Suprapubic skin (tissue), 4 donors: ENCODE results near the gene HSPA6. TPM values are rescaled to one million over a fixed set of nuclear protein-coding genes. Genes with fewer than 3 reads are reported as not detected.
A peak's percentile ranks its signal among the peaks of the same experiment; 100 is the strongest.
"Not testable (repeated sequence)": the region's sequence is repeated elsewhere in the genome, so short reads cannot be mapped to it uniquely, and the experiment has no call there.

ENCODE experiments used
- DNase-seq, 2 donors: peaks; one replicate each; pipeline ENCODE4 v3.0.0-alpha.2; 2019; ENCODE audit warnings: low spot score in 2 of 2
- H3K27ac ChIP-seq: fragments of 200-600 bp; sonication (generic); one replicate; pipeline ENCODE4 v1.5.1; 2019
- H3K27me3 ChIP-seq: fragments of 200-600 bp; sonication (generic); one replicate; pipeline ENCODE4 v1.5.1; 2019
- H3K36me3 ChIP-seq: fragments of 200-600 bp; sonication (generic); one replicate; pipeline ENCODE4 v1.5.1; 2019
- H3K4me1 ChIP-seq: fragments of 200-600 bp; sonication (generic); one replicate; pipeline ENCODE4 v1.5.1; 2019
- H3K4me3 ChIP-seq: fragments of 200-600 bp; sonication (generic); one replicate; pipeline ENCODE4 v1.5.1; 2019; ENCODE audit warnings: mild to moderate bottlenecking
- H3K9me3 ChIP-seq: fragments of 200-600 bp; sonication (generic); one replicate; pipeline ENCODE4 v1.5.1; 2019
- EP300 ChIP-seq: sonication (generic); formaldehyde crosslinking; IDR thresholded peaks from one replicate; pipeline ENCODE4 v1.6.1; 2017; ENCODE audit warnings: antibody characterized with exemption
- POLR2A ChIP-seq, 2 donors: fragments of 450-650 bp; IDR thresholded peaks; one replicate each; pipeline ENCODE4 v1.6.1; 2017; ENCODE audit warnings: antibody characterized with exemption in 2 of 2, mild to moderate bottlenecking in 2 of 2, moderate library complexity in 2 of 2
- POLR2AphosphoS5 ChIP-seq, 3 donors: sonication (generic); formaldehyde crosslinking; IDR thresholded peaks; one replicate each; pipeline ENCODE4 v1.6.1; 2017; ENCODE audit warnings: antibody characterized with exemption in 3 of 3
- WGBS: methylation state at CpG from one replicate; pipeline ENCODE4 v1.1.5; 2018; 5-methylcytosine and 5-hydroxymethylcytosine counted together
- total RNA-seq, 4 donors: library from RNA; depleted of rRNA; stranded (reverse); fragments of >200 nt; gene quantifications; one replicate each; pipeline ENCODE4 v1.1.0, GENCODE V29; 2016
- TF ChIP-seq, protein P1 (sequence below), 2 donors: fragments of 200-600 bp in 1 of 2; fragments of 450-650 bp in 1 of 2; sonication (generic) in 1 of 2; IDR thresholded peaks; one replicate each; pipeline ENCODE4 v1.5.1; 2016 to 2019; ENCODE audit warnings: antibody characterized with exemption in 2 of 2, mild to moderate bottlenecking in 1 of 2, moderate library complexity in 1 of 2

The HSPA6 gene
- total RNA-seq, 4 donors from 2014 or later: 3.6 to 8.1 (median 5.3) TPM

DNA sequence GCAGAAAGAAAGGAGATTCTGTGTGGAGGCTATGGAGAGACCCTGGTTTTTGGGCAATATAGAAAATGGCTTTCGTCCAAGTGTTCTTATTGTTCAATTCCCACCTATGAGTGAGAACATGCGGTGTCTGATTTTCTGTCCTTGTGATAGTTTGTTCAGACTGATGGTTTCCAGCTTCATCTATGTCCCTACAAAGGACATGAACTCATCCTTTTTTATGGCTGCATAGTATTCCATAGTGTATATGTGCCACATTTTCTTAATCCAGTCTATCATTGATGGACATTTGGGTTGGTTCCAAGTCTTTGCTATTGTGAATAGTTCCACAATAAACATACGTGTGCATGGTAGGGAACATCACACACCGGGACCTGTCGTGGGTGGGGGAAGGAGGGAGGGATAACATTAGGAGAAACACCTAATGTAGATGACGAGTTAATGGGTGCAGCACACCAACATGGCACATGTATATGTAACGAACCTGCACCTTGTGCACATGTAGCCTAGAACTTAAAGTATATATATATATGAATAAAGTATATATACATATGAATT lies 14.7 kb downstream of the HSPA6 start:
- peaks cover 12% of the 10 kb centered on the region for H3K4me1 ChIP-seq
- H3K36me3 ChIP-seq, H3K27me3 ChIP-seq, DNase-seq, H3K9me3 ChIP-seq: not testable (repeated sequence)
- 82% methylated on average over 7 of the region's 7 CpGs for WGBS
- peak overlapping the region; percentile 88 for H3K27ac ChIP-seq
- peak overlapping the region; percentile 46 for H3K4me3 ChIP-seq

DNA sequence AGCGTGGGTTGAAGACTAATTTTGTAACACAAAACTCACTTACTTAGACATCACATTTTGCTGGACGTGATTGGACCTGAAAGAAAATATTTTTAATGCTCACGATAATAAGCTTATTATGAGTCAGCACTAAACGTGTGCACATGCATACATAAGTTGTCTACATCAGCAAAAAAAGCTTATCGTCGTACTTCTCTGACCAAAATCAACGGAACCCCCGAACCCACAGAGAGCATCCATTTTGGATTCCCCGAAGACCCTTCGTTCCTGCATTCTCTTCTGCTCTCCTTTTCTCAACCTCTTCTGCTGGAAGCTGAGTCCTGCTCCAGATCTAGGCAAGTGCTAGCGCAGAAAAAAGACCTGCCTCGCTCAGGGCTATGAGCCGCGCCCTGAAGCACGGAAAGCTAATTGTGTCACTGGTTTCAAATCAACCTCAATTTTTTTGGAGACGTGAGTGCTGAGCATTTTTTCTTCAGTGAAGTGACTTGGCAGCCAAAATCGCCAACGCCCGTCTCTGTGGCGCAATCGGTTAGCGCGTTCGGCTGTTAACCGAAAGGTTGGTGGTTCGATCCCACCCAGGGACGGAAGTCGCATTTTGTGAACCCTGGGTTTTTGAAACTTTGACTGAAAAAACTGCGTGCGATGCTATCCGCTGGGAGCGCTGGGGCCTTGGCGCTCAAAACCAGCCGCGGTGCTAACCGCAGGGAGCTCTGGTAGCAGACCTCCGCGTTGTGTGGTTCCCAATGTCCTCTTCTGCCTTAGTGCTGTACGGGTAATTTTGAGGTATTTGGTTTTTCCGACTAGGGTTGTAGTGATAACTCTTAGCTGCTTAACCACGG lies 15.6 kb downstream of the HSPA6 start:
- WGBS: 7% methylated on average over 29 of the region's 41 CpGs
- peak overlapping the region; percentile 88 for H3K27ac ChIP-seq
- peak; percentile 58 to 84 (median 69) for TF ChIP-seq POLR2AphosphoS5 (IDR thresholded peaks at IDR 0.05)
- H3K27me3 ChIP-seq, H3K36me3 ChIP-seq, H3K9me3 ChIP-seq: not testable (repeated sequence)
- peaks cover 12% of the 10 kb centered on the region for H3K4me1 ChIP-seq
- peak overlapping the region; percentile 46 for H3K4me3 ChIP-seq
- DNase-seq: peak; percentile 82 to 90

DNA sequence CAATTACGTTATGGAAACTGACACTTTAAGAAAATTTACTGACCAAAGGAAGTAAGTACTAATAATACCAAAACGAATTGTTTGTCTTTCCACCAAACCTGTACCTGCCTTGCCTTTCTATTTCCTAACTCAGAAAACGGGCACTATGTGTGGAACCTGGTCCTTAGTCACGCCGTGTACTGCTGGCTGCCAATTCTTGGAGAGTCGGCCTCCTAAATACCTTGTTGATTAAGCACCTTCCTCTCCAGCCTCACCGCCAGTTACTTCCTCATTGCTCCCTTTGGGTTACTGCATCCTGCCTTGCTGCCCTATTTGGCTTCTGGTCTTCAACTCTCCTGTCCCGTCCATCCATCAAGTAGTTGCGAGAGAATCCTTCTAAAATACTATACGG lies 16.2 kb downstream of the HSPA6 start:
- H3K4me1 ChIP-seq: peaks cover 12% of the 10 kb centered on the region
- not testable (repeated sequence) for H3K27ac ChIP-seq, DNase-seq, H3K36me3 ChIP-seq, H3K9me3 ChIP-seq, H3K27me3 ChIP-seq
- H3K4me3 ChIP-seq: peak overlapping the region; percentile 46
- 69% methylated on average over 10 of the region's 10 CpGs for WGBS

DNA sequence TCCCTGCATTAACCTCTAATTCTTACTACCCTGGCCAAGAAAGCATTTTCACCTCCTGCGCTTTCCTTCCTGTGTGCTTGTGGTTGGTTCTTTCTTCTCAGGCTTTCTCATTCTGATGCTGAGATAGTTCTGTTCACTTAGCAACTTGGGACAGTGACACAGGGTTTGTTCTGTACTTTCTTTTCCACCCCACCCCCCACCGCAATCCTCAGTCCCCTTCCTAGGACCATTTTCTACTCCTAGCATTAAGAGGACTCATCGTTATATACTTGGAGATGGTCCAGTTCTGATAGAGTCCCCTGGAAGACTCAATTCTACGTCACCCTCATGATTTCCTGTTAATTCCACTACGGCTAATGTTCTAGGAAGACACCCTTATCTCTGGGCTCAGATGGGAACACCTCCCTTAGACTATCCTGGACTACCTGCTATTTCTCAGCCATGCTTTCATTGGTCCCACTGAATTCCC lies 17.8 kb downstream of the HSPA6 start:
- peaks cover 12% of the 10 kb centered on the region for H3K4me1 ChIP-seq
- DNase-seq, H3K9me3 ChIP-seq, H3K27me3 ChIP-seq, H3K27ac ChIP-seq, H3K4me3 ChIP-seq, H3K36me3 ChIP-seq: not testable (repeated sequence)
- 81% methylated on average over 5 of the region's 5 CpGs for WGBS

DNA sequence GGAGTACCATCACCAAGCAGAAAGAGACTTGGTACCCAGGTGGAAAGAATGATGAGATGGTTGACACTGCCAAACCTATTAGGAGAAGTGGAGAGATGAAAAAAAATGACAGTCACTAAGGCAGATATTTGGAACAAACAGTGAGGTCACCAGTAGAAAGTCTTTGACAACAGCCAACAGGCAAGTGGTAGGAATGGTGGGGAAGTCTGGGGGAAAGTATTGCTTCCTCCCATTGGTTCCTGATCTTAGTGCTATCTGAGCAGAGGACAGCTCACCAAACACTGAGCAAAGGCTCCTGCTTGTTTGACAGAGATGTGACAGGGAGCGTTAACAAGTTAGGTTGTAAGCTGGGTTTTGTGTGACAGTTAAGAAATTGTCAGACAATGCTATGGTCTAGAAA lies 18.8 kb downstream of the HSPA6 start:
- H3K27ac ChIP-seq, H3K36me3 ChIP-seq, H3K4me3 ChIP-seq, H3K9me3 ChIP-seq, H3K27me3 ChIP-seq, DNase-seq: not testable (repeated sequence)
- peaks cover 12% of the 10 kb centered on the region for H3K4me1 ChIP-seq
- 90% methylated on average over 1 of the region's 1 CpG for WGBS

DNA sequence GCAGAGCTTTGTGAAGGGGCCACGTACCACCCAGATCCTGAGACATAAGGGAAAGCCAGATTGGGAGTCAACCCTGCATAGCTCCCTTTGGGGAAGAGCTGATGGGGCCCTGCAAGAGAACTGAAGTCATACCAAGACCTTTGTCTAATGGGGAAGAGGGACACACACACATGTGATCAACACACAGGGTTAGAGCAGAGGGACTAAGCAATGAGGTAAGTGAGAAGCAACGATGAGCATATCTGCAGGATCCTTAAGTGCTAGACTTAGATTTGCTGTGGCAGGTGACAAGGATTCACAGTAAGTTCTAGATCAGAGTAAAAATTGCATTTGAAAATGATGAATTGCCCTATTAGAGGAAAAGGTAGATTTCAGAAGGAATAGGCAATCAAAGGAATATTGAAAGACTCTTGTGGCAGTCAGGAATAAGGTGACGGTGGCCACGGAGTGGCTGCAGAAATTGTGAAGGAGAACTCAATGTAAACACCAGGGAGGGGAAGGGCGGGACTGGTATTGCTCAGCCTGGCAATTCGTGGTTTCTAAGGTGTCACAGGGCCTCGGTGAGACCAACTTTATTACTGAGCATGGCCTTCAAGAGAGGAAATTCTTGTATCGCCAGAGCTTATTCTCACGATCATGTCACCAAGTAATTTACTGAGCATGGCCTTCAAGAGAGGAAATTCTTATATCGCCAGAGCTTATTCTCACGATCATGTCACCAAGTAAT lies 20.8 kb downstream of the HSPA6 start:
- H3K27me3 ChIP-seq, H3K27ac ChIP-seq, H3K9me3 ChIP-seq, DNase-seq, H3K36me3 ChIP-seq, H3K4me3 ChIP-seq, H3K4me1 ChIP-seq: not testable (repeated sequence)
- WGBS: 73% methylated on average over 10 of the region's 11 CpGs

DNA sequence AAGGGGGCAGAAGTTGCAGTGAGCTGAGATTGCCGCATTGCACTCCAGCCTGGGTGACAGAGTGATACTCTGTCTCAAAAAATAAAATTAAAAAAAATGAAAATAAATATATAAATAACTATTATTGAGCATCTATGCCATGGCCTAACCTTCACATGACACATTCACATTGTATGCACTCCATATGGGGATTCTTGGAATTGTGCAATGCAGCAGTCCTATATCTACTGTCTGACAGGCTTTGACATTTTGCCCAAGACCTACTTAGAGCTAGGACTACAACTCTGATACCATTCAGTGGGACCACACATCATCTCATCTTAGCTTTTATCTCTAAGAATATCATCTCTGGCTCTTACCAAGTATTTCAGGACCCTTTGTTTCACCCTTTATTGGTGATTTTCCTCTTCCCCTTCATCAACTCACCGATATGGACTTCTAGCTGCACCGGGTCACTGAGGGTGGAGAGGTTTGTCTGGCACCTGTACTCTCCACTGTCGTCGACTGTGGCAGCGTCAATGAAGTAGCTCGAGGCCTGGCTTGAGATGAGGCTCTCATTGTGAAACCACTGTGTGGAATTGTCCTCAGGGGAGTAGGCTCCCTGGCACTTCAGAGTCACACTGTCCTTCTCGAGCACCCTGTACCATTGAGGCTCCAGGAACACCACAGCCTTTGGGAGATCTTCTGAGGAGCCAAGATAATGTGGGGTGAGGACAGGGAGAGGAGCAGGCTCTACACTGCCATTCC lies 23.8 kb downstream of the HSPA6 start:
- not testable (repeated sequence) for H3K36me3 ChIP-seq, H3K4me3 ChIP-seq, DNase-seq, H3K9me3 ChIP-seq, H3K27ac ChIP-seq, H3K4me1 ChIP-seq, H3K27me3 ChIP-seq
- 93% methylated on average over 7 of the region's 8 CpGs for WGBS

DNA sequence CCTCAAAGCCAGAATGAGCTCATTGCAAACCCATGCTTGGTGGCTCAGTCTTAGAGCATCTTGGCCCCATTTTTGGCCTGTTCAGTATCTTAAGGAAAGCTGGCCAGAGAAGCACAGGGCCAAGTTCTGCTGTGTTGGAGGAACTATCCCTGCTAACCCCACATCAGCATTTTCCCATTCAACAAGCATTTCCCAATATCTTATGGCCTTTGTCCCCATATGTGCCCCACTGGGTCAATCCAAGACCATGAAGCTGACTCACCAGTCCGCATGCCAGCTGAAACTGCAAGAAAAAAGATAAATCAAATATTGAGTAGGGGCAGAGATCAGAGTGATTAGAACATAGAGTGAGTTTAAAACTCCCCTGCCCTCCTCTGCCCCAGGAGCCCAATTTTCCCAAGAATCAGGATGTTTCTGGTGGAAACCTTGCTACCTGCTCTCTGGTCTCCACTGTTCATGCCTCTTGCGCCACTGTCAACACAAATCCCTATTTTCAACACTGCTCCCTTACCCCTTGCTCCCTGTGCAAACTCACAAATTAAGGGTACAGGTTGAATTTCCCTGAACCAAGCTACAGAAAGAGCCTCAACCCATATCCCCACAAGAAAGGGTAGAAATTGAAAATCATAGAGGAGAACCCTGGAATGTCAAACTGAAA lies 24.5 kb downstream of the HSPA6 start:
- DNase-seq, H3K9me3 ChIP-seq, H3K36me3 ChIP-seq, H3K4me3 ChIP-seq, H3K4me1 ChIP-seq, H3K27me3 ChIP-seq, H3K27ac ChIP-seq: not testable (repeated sequence)
- 77% methylated on average over 1 of the region's 2 CpGs for WGBS

DNA sequence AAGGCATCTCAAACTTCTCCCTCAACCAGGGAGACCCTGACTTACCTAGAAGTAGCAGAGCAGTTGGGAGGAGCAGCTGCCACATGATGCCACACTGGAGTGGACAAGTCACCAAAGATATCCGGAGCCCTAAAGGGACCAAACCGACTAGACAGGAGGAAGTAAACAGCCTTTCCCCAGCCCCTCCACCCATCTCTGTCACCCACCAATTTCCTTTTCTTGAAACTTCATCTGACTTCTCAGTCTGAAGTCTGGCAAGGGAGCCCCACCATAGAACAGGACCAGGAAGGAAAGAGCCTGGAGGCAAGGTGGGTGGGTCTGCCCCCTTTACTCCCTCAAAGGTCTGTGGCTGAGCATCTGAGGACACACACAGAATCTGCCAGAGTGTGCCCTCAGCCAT lies 25.3 kb downstream of the HSPA6 start, which contains the start of gene FCGR3A:
Gene FCGR3A, minus strand, starts transcription at position 167 of the 400 bp plus-strand sequence. Its CDS starts 82 bp downstream, at position 85.
- Histone ChIP-seq H3K27ac (no peak within 1 kb of the TSS), H3K4me1 (no peaks in the 10 kb centered on the region), H3K27me3 (no peaks in the 10 kb centered on the region), H3K4me3 (no peak within 1 kb of the TSS), H3K36me3 (no peaks in the 10 kb centered on the region), H3K9me3 (no peaks in the 10 kb centered on the region)
- TF ChIP-seq POLR2AphosphoS5 (IDR thresholded peaks at IDR 0.05): no peak
- TF ChIP-seq POLR2A (IDR thresholded peaks at IDR 0.05): no peak
- TF ChIP-seq, protein P1, sequence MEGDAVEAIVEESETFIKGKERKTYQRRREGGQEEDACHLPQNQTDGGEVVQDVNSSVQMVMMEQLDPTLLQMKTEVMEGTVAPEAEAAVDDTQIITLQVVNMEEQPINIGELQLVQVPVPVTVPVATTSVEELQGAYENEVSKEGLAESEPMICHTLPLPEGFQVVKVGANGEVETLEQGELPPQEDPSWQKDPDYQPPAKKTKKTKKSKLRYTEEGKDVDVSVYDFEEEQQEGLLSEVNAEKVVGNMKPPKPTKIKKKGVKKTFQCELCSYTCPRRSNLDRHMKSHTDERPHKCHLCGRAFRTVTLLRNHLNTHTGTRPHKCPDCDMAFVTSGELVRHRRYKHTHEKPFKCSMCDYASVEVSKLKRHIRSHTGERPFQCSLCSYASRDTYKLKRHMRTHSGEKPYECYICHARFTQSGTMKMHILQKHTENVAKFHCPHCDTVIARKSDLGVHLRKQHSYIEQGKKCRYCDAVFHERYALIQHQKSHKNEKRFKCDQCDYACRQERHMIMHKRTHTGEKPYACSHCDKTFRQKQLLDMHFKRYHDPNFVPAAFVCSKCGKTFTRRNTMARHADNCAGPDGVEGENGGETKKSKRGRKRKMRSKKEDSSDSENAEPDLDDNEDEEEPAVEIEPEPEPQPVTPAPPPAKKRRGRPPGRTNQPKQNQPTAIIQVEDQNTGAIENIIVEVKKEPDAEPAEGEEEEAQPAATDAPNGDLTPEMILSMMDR (IDR thresholded peaks at IDR 0.05): no peak
- TF ChIP-seq EP300: no peak
- DNase-seq: no peak
- WGBS: 69% methylated on average over 2 of the region's 2 CpGs

DNA sequence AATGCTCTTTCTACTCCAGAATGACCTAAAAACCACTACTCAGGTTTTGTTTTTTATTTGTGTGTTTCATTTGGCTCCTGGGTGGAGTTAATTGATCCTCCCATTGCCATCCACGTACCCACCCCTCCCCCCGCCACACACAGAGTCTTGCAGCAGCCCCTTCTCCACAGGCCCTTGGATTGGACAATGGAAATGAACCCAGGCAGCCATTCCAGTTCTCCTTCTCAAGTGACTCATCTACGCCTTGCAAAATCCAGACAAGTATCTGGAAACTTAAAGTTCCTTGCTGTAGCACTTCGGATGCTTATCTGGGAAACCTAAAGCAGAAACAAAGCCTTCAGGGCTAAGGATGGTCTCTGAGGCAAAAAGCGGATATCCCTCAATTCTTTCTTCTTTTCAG lies 26.6 kb downstream of the HSPA6 start:
- not testable (repeated sequence) for H3K27ac ChIP-seq, H3K9me3 ChIP-seq, H3K36me3 ChIP-seq, H3K4me1 ChIP-seq, DNase-seq, H3K4me3 ChIP-seq, H3K27me3 ChIP-seq
- WGBS: 90% methylated on average over 5 of the region's 5 CpGs

DNA sequence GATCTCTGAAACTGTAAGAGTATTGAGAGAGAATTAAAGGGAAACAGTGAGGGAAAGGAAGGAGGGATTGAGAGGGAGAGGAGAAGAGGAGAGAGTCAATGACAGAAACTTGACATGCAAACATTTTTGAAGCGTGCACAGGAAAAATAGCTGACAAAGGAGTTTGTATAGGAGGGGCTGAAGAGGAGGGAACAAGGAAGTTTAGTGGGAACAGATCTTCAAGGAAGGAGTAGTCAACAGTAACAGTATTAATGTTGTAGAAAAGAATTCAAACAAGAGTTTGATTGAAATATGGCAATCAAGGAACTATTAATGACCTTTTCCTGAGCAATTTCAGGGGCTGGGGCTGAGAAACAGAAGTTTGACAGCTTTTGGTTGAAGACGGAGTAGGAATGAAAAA lies 29.3 kb downstream of the HSPA6 start:
- not testable (repeated sequence) for H3K27me3 ChIP-seq, H3K9me3 ChIP-seq, H3K27ac ChIP-seq, H3K4me1 ChIP-seq, H3K36me3 ChIP-seq, H3K4me3 ChIP-seq, DNase-seq
- WGBS: 66% methylated on average over 2 of the region's 2 CpGs
